Liver (tissue), 3 donors: Measurements from ENCODE around the gene RAB30.

Experiments
- CTCF ChIP-seq: fragments of 150-350 bp; IDR thresholded peaks from 2 replicates; pipeline ENCODE4 v1.5.1; 2017; ENCODE audit warnings: improper control_type of control experiment, low read depth, low read length; ENCODE audit not compliant: missing input control
- EGR1 ChIP-seq, 2 donors: IDR thresholded peaks; 2 replicates each; pipeline ENCODE4 v1.6.1; 2016 to 2018; ENCODE audit warnings: antibody characterized with exemption in 2 of 2, low read depth in 2 of 2
- donor health status: healthy.
- donor health status: healthy.

GRCh38 chr11:83008581-83008923 lies 63.1 kb downstream of the RAB30 start:
- no peak for TF ChIP-seq CTCF
- no peak for TF ChIP-seq EGR1 (IDR thresholded peaks at IDR 0.05; ENCODE audit: low read depth in 2 of 2)
